OCI-LY3 (cell line): ENCODE measurements around the gene NOS1AP.

Experiments
- EZH2phosphoT487 ChIP-seq: fragments of 200-600 bp; shearing (Covaris generic); IDR thresholded peaks from 2 replicates; pipeline ENCODE4 v1.6.1; 2018; ENCODE audit warnings: antibody characterized with exemption, mixed run types, low read depth
- TF ChIP-seq, protein P1 (sequence below): fragments of 200-600, 300-600 bp; sonication (generic); IDR thresholded peaks from 2 replicates; pipeline ENCODE4 v1.5.1; 2014; ENCODE audit warnings: antibody characterized with exemption, low read length, low read depth

GRCh38 chr1:162387226-162388082, 318.0 kb downstream of the NOS1AP start:
- TF ChIP-seq, protein P1, sequence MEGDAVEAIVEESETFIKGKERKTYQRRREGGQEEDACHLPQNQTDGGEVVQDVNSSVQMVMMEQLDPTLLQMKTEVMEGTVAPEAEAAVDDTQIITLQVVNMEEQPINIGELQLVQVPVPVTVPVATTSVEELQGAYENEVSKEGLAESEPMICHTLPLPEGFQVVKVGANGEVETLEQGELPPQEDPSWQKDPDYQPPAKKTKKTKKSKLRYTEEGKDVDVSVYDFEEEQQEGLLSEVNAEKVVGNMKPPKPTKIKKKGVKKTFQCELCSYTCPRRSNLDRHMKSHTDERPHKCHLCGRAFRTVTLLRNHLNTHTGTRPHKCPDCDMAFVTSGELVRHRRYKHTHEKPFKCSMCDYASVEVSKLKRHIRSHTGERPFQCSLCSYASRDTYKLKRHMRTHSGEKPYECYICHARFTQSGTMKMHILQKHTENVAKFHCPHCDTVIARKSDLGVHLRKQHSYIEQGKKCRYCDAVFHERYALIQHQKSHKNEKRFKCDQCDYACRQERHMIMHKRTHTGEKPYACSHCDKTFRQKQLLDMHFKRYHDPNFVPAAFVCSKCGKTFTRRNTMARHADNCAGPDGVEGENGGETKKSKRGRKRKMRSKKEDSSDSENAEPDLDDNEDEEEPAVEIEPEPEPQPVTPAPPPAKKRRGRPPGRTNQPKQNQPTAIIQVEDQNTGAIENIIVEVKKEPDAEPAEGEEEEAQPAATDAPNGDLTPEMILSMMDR: no peak
- no peak for TF ChIP-seq EZH2phosphoT487
